Prostate gland (tissue), 2 donors: Measurements from ENCODE around the gene SMOC1.

Source experiments
- CTCF ChIP-seq, 4 experiments: fragments of 200-600 bp in 2 of 4; fragments of 450-650 bp in 2 of 4; sonication (generic) in 2 of 4; IDR thresholded peaks; 1 replicate in 3 of 4; 2 replicates in 1 of 4; pipeline ENCODE4 v1.5.1; 2016 to 2019; ENCODE audit warnings: antibody characterized with exemption in 4 of 4, mild to moderate bottlenecking in 2 of 4, moderate library complexity in 2 of 4
- POLR2A ChIP-seq: fragments of 450-650 bp; IDR thresholded peaks from one replicate; pipeline ENCODE4 v1.6.1; 2016; ENCODE audit warnings: antibody characterized with exemption, mild to moderate bottlenecking

DNA sequence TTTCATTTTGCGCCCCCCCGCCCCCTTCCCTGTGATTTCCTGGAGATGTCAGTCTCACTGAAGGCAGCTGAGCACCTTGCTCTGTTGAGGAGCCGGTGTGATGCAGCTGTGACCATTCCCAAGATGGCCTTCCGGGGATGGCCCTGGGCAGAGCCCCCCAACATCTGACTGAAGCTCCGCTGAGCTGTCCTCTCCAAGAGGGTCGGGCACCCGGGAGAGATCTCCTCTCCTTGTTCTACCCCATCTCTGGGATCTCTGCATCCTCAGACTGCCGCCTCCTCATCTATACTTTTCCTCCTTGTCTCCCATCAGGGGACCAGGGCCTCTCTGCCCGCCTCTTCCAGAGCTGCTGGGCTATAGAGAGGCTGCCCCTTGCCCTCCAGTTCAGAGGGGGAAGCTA lies 965 bp upstream of the SMOC1 start:
- TF ChIP-seq CTCF (IDR thresholded peaks at IDR 0.05) = no peak
- no peak for TF ChIP-seq POLR2A
